MM.1S (cell line): ENCODE results near the gene POC1A.

ENCODE experiments used
- DNase-seq: peaks from one replicate; pipeline ENCODE4 v3.0.0-alpha.2; 2015
- H2AFZ ChIP-seq: fragments of 300-600 bp; sonication (generic); 2 replicates; pipeline ENCODE4 v1.6.0; 2016; ENCODE audit warnings: antibody characterized with exemption, low read length
- H3F3A ChIP-seq: fragments of 300-600 bp; sonication (generic); 2 replicates; pipeline ENCODE4 v1.6.1; 2016; ENCODE audit warnings: mild to moderate bottlenecking, antibody characterized with exemption, low read length, moderate library complexity, mixed read lengths; ENCODE audit not compliant: insufficient read depth
- H3K27ac ChIP-seq: fragments of 300-600 bp; sonication (generic); 2 replicates; pipeline ENCODE4 v1.5.1; 2016; ENCODE audit warnings: mild to moderate bottlenecking, low read length
- H3K27me3 ChIP-seq: fragments of 300-600 bp; sonication (generic); replicated peaks from 2 replicates; pipeline ENCODE4 v1.6.0; 2016; ENCODE audit warnings: low read length; ENCODE audit not compliant: insufficient read depth
- H3K36me3 ChIP-seq: fragments of 300-600 bp; sonication (generic); replicated peaks from 2 replicates; pipeline ENCODE4 v1.6.1; 2016; ENCODE audit warnings: mild to moderate bottlenecking, low read length, mixed read lengths; ENCODE audit not compliant: insufficient read depth
- H3K4me1 ChIP-seq: fragments of 300-600 bp; sonication (generic); 2 replicates; pipeline ENCODE4 v1.6.1; 2016; ENCODE audit warnings: low read length, mixed read lengths
- H3K4me2 ChIP-seq: fragments of 300-600 bp; sonication (generic); 2 replicates; pipeline ENCODE4 v1.6.0; 2016; ENCODE audit warnings: low read depth, low read length
- H3K4me3 ChIP-seq: fragments of 300-600 bp; sonication (generic); 2 replicates; pipeline ENCODE4 v1.5.1; 2016; ENCODE audit warnings: low read length, mixed read lengths
- H3K79me2 ChIP-seq: fragments of 300-600 bp; sonication (generic); 2 replicates; pipeline ENCODE4 v1.6.1; 2016; ENCODE audit warnings: mixed run types, low read length, mixed read lengths
- H3K9ac ChIP-seq: fragments of 300-600 bp; sonication (generic); 2 replicates; pipeline ENCODE4 v1.6.1; 2016; ENCODE audit warnings: low read length, mixed read lengths
- H3K9me2 ChIP-seq: fragments of 300-600 bp; sonication (generic); replicated peaks from 2 replicates; pipeline ENCODE4 v1.6.1; 2016; ENCODE audit warnings: mild to moderate bottlenecking, low read length, mixed read lengths; ENCODE audit not compliant: insufficient read depth
- H3K9me3 ChIP-seq: fragments of 300-600 bp; sonication (generic); replicated peaks from 2 replicates; pipeline ENCODE4 v1.6.1; 2016; ENCODE audit warnings: mild to moderate bottlenecking, low read length, mixed read lengths; ENCODE audit not compliant: insufficient read depth
- H4K20me1 ChIP-seq: fragments of 300-600 bp; sonication (generic); 2 replicates; pipeline ENCODE4 v1.6.1; 2016; ENCODE audit warnings: mild to moderate bottlenecking, low read length, moderate library complexity, mixed read lengths; ENCODE audit not compliant: insufficient read depth
- EZH2 ChIP-seq: fragments of 300-600 bp; sonication (generic); optimal IDR thresholded peaks from 2 replicates; pipeline ENCODE3; 2017; ENCODE audit warnings: low read depth, mild to moderate bottlenecking, antibody characterized with exemption, low read length, mixed read lengths
- EZH2phosphoT487 ChIP-seq: fragments of 300-600 bp; sonication (generic); IDR thresholded peaks from 2 replicates; pipeline ENCODE4 v1.6.1; 2018; ENCODE audit warnings: antibody characterized with exemption, low read length
- TF ChIP-seq, protein P1 (sequence below): fragments of 300-600 bp; sonication (generic); IDR thresholded peaks from 2 replicates; pipeline ENCODE4 v1.5.1; 2016; ENCODE audit warnings: antibody characterized with exemption, low read length, mixed read lengths

The POC1A gene

DNA sequence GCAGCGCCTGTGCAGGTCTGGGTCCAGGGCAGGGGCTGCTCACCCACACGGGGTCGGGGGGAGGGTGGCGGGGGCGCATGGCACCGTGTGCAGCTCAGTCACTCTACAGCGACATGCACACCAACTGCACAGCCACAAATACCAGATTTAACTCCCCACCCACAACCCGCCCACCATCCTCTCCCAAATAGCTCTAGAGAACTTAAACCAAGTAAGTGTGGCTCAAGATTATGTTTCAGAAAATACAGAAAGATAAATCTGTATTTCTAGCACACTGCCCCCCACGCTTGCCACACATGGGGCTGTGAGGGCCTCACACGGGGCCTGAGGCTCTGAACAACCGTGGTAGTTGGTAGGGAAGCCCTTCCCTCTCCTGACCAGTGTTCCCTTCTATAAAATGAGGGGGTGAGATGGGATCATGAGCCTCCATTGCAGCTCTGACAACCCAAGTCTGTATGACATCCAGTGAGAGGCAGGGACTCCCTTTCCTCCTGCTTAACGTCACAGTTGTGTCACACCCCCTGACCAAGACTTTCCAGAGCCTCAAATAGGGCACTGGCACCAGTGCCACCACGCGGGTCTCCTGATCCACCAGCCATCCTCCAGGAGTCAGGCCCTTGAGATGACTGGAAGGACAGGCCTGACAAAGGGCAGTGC is 23.1 kb downstream of the POC1A start:
- Histone ChIP-seq H3K79me2 (no peaks in the 10 kb centered on the region), H3K9me3 (no peaks in the 10 kb centered on the region), H2AFZ (no peak overlapping the region), H3F3A (no peaks in the 10 kb centered on the region), H3K9me2 (no peaks in the 10 kb centered on the region), H3K27me3 (no peaks in the 10 kb centered on the region), H3K36me3 (no peaks in the 10 kb centered on the region), H3K4me1 (no peaks in the 10 kb centered on the region), H3K4me3 (no peak overlapping the region), H3K27ac (no peak overlapping the region), H3K4me2 (no peak overlapping the region), H3K9ac (no peak overlapping the region), H4K20me1 (no peaks in the 10 kb centered on the region)
- no peak for DNase-seq
- TF ChIP-seq EZH2 = no peak
- no peak for TF ChIP-seq EZH2phosphoT487
- TF ChIP-seq, protein P1, sequence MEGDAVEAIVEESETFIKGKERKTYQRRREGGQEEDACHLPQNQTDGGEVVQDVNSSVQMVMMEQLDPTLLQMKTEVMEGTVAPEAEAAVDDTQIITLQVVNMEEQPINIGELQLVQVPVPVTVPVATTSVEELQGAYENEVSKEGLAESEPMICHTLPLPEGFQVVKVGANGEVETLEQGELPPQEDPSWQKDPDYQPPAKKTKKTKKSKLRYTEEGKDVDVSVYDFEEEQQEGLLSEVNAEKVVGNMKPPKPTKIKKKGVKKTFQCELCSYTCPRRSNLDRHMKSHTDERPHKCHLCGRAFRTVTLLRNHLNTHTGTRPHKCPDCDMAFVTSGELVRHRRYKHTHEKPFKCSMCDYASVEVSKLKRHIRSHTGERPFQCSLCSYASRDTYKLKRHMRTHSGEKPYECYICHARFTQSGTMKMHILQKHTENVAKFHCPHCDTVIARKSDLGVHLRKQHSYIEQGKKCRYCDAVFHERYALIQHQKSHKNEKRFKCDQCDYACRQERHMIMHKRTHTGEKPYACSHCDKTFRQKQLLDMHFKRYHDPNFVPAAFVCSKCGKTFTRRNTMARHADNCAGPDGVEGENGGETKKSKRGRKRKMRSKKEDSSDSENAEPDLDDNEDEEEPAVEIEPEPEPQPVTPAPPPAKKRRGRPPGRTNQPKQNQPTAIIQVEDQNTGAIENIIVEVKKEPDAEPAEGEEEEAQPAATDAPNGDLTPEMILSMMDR = no peak

DNA sequence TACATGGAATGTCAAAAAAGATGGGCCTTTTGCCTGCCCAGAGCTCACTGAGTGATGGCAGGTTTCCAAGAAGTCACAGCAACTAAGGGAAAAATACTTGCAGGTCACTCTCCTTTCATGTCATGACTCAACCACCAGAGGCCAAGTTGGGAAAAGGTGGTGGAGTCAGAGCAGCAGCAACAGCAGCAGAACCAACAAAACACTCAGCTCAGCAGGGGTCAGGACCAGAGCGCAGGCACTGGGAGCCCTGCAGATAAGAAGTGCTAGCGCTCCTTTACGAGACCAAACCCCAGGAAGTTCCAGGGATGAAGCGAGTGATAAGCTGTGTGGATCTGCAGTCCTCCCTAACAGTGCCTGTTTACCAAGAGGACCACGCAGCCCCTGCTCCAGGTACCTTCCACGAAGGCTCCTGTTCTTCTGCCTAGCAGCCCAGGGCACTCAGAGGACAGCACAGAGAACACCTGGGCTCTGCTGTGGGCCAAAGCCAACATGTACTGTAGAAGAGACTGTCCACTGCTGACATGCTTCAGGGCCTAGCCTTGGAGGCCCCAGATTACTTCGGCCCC is 26.0 kb downstream of the POC1A start:
- DNase-seq = no peak
- H4K20me1 ChIP-seq = no peaks in the 10 kb centered on the region

DNA sequence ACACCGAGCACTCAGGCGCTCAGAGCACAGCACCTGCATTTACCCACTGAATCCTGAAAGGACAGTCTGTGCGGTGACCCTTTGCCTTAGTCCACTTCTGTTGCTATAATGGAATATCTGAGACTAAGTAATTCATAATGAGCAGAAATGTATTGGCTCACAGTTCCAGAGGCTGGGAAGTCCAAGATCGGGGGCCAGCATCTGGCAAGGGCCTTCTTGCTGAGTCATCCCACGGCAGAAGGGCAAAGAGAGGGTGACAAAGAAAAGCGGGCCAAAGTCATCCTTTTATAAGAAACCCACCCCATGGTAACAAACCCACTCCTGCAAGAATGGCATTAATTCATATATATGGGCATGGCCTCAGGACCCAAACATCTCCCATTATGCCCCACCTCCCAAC is 27.7 kb downstream of the POC1A start:
- H3K79me2 ChIP-seq = no peaks in the 10 kb centered on the region
- no peak overlapping the region for H2AFZ ChIP-seq
- H3K4me3 ChIP-seq = no peak overlapping the region
- TF ChIP-seq, protein P1 = no peak
- TF ChIP-seq EZH2phosphoT487 = no peak
- TF ChIP-seq EZH2 = no peak
- H3K9ac ChIP-seq = no peak overlapping the region
- H3K27me3 ChIP-seq = no peaks in the 10 kb centered on the region
- DNase-seq = no peak
- H3F3A ChIP-seq = no peaks in the 10 kb centered on the region
- H3K4me1 ChIP-seq = no peaks in the 10 kb centered on the region
- H3K4me2 ChIP-seq = no peak overlapping the region
- no peaks in the 10 kb centered on the region for H3K9me3 ChIP-seq
- no peaks in the 10 kb centered on the region for H3K9me2 ChIP-seq
- no peaks in the 10 kb centered on the region for H3K36me3 ChIP-seq
- H3K27ac ChIP-seq = no peak overlapping the region
- H4K20me1 ChIP-seq = no peaks in the 10 kb centered on the region

More for the DNA sequence above, 26.0 kb downstream of the POC1A start:
- no peak overlapping the region for H3K4me2 ChIP-seq
- no peaks in the 10 kb centered on the region for H3K27me3 ChIP-seq
- H3K9me2 ChIP-seq = no peaks in the 10 kb centered on the region
- no peaks in the 10 kb centered on the region for H3K4me1 ChIP-seq
- H3K9ac ChIP-seq = no peak overlapping the region
- H2AFZ ChIP-seq = no peak overlapping the region
- H3F3A ChIP-seq = no peaks in the 10 kb centered on the region
- no peak overlapping the region for H3K27ac ChIP-seq
- TF ChIP-seq, protein P1 = no peak
- TF ChIP-seq EZH2 = no peak
- TF ChIP-seq EZH2phosphoT487 = no peak
- H3K36me3 ChIP-seq = no peaks in the 10 kb centered on the region
- H3K79me2 ChIP-seq = no peaks in the 10 kb centered on the region
- H3K4me3 ChIP-seq = no peak overlapping the region
- no peaks in the 10 kb centered on the region for H3K9me3 ChIP-seq
